Inflammatory macrophage (primary cell): ENCODE measurements around the gene PGM3.

Source experiments
- DNase-seq, 2 donors: peaks; one replicate each; pipeline ENCODE4 v3.0.0-alpha.2; 2020 to 2022

Gene PGM3

GRCh38 chr6:83182114-83182513, 11.0 kb downstream of the PGM3 start:
- no peak for DNase-seq

GRCh38 chr6:83180426-83180950, 12.6 kb downstream of the PGM3 start:
- DNase-seq, result no peak

- no peak for DNase-seq
These were observed 16.8 kb downstream of the PGM3 start for GRCh38 chr6:83176246-83176645.

DNA sequence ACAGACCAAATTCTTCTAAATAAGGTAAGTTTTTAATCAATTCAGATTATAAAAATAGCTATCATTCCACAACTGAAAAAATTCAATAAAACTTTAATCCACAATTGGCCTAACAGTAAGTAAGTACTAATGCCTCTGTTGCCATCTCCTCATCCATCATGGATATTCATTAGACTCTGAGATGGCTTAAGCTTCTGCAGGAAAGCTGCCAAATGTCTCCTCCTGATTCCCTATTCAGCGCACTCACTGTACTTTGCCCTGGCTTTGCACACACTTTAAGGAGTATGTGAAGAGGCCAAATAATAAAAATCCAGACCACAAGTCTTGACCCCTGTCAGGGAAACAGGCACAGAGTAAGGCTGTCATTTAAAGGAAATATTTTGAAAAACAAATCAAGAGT, 23.6 kb downstream of the PGM3 start:
- no peak for DNase-seq

DNA sequence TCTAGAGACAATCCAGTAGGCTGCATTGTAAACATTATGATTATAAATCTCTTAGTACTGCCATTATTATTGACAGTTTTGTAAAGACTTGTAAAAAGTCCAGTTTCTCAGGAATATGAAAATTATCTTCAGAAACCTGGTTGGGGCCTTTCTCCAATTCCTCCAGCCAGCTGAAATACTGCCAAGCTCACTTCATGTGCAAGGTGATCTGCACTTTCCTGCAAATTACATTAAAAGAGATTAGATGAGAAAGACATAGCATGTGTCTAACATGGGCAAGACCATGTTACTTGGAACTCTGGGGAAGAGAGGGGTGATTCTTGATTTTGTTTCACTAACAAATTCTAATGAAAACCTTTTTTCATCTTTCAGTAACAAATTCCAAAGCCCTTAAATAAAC, 24.0 kb downstream of the PGM3 start:
- DNase-seq, result no peak

DNA sequence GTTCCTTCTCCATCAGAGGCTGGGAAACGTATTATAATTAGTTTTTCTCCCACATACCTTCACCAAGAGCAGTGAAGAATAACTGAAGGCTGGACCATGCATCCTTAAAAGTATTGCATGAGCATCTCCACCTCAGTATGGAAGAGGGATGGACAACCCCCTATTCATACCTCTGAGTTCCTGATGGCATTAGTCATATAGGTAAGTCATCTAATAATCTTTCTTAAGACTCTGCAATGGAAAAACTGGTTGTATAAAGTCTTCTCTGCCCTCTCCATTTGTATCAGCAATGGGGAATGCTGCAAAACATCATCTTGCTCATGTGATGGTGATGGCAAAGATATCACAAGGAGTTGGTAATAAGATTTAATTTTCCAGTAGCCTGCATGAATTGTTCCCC, 24.5 kb downstream of the PGM3 start:
- no peak for DNase-seq

DNA sequence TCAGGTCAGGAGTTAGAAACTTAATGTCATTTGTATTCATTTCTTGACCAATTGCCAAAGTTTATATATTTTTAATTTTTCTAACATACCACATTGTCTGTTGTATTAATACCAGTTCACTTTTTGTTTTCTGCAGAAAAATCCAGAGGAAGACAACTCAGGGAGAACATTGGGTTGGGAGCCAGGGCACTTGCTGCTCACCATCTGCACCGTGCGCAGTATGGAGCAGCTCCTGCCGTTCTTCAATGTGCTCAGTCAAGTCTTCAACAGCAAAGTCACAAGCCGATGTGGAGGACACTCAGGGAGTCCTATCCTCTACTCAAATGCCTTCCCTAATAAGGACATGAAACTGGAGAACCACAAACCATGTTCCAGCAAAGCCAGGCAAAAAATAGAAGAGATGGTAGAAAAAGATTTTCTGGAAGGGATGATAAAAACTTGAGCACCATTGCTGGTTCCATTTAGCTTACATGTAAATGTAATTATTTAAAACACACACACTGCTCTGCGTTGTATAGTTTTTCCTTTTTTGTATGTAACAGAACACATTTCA, 25.3 kb downstream of the PGM3 start:
- DNase-seq, result no peak

DNA sequence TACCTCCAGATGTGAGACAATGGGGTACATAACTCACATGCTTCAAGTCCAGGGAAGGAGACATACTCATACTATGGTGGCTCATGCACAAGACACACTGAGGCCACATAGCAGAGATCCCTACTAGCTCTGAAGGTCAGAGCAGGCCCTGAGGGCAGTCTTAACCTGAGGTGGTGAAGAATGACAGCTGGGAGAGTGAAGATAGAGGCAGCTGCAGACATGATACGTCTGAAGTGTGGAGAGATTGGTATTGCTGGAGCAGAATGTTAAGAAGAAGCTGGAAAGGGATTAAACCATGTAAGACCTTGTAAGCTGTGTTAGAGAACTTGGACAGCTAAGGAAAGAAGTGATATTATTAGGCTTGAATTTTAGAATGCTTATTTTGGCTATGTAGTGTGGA, 32.9 kb downstream of the PGM3 start:
- no peak for DNase-seq

GRCh38 chr6:83155794-83156193, 37.3 kb downstream of the PGM3 start:
- DNase-seq, result no peak

DNA sequence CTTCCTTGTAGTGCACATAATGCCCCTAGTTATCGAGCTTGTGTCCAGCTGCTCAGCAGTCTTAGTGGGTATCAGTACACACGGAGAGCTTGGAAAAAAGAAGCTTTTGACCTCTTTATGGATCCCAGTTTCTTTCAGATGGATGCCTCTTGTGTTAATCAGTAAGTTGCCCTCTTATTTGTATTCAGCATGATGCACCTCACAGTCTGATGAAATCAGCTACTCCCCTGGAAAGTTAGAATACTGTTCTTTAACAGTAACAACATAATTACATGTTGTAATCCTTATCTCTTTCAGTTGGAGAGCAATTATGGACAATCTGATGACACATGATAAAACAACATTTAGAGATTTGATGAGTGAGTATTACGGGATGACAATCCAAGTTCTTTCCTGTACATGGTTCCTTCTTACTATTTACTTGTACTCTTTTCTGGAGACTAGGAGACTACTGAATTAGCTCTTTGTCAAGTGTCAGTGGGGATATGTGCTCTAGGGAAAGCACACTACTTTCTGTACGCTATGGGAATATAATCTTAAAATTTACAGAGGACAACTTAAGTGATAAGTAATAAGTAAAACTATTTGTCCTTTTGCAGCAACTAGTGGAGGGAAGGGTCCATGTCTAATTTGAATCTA, 39.1 kb downstream of the PGM3 start:
- DNase-seq, result no peak

DNA sequence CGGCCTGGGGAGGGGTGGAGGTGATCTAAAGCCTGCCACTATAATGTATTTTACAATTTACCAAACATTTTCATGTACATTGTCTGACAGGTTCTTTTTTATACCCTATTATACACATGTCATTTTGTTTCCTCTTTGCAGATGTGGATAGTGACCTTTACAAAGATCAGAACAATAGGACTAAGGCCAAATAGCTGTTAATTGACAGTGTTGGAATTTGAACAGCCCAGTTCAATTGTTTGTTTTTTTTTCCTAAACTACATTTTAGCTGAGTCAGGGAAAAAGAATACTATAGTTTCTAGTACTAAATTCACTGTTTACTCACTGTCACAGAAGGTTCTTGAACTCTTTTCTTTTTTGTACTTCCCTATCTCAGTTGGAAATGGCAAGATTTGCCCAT, 40.2 kb downstream of the PGM3 start:
- no peak for DNase-seq

DNA sequence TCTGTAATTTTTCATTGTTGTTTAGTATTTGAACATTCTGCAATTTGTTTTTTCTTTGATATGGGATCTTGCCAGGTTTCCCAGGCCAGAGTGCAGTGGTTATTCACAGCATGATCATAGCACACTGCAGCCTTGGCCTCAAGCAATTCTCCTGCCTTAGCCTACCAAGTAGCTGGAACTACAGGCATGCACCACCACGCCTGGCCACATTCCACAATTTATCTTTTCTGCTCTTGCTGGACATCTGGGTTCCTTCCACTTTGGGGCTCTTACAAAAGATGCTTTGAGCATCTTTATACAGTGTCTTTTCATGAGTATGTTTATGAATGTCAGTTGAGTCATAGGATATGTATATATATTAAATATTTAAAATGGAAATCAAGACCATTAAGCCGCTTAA, 42.0 kb downstream of the PGM3 start:
- no peak for DNase-seq

DNA sequence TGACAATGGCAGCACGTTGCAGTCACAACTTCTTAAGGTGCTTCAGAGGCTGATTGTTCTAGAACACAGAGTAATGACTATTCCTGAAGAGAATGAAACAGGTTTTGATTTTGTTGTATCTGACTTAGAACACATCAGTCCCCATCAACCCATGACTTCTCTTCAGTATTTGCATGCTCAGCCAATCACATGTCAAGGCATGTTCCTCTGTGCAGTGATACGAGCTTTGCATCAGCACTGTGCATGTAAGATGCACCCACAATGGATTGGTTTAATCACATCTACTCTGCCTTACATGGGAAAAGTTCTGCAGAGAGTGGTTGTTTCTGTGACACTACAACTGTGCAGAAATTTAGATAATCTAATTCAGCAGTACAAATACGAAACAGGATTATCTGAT, 54.3 kb downstream of the PGM3 start:
- DNase-seq, result no peak

DNA sequence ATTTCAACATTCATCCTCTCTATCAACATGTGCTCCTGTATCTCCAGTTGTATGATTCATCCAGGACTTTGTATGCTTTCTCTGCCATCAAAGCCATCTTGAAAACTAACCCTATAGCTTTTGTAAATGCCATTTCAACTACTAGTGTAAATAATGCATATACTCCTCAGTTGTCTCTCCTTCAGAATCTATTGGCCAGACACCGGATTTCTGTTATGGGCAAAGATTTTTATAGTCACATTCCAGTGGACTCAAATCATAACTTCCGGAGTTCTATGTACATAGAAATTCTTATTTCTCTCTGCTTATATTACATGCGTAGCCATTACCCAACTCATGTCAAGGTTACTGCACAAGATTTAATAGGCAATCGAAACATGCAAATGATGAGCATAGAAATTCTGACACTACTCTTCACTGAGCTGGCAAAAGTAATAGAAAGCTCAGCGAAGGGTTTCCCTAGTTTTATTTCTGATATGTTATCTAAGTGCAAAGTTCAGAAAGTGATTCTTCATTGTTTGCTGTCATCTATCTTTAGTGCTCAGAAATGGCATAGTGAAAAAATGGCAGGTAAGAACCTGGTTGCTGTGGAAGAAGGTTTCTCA, 54.8 kb downstream of the PGM3 start:
- DNase-seq, result no peak

DNA sequence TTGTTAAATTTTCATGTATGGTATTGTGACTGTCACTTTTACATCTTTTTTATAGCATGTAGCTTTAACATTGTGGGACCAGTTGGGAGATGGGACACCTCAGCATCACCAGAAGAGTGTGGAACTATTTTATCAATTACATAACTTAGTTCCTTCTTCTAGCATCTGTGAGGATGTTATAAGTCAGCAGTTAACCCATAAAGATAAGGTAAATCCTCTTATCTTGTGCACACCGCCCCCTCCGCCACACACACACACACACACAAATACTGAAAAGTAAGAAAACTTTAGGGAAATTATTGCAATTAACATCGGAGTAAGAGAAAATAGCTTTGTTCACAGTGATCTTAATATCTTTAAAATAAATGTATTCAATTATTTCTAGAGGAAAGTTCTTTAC, 60.9 kb downstream of the PGM3 start:
- DNase-seq, result no peak

- DNase-seq, result no peak
These were observed 65.1 kb downstream of the PGM3 start for GRCh38 chr6:83127976-83128375.

- DNase-seq, result no peak
These were observed 65.8 kb downstream of the PGM3 start for GRCh38 chr6:83127258-83127657.

DNA sequence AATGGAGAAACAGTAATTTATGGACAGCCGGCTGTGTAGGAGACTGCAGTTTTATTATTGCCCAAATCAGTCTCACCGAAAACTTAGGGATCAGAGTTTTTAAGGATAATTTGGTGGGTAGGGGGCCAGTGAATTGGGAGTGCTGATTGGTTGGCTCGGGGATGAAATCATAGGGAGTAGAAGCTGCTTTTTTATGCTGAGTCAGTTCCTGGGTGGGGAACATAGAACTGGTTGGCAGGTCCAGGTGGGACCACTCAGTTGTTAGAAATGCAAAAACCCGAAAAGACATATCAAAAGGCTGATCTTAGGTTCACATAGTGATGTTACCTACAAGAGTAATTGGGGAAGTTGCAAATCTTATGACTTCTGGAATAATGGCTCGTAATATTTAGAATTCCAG, 66.3 kb downstream of the PGM3 start:
- DNase-seq, result no peak

- DNase-seq, result no peak
These were observed 66.8 kb downstream of the PGM3 start for GRCh38 chr6:83126223-83126622.

- DNase-seq, result no peak
These were observed 67.6 kb downstream of the PGM3 start for GRCh38 chr6:83125425-83125824.

DNA sequence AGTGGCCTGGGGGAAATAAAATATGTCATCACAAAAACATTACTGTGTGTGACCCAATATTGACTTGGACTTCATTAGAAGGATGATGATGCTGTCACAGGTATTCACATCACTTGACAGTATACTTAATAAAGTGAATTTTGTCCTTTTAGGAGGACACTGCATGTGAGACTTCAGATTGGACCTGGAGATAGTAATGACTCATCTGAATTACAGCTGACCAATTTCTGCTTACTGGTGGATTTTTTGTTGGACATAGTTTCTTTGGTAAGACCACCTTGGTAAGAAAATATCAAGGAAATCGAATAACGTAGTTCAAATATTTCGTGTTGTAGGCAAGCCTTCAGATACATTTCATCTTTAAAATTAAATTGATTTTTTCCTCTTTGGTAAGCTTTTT, 68.5 kb downstream of the PGM3 start:
- no peak for DNase-seq

DNA sequence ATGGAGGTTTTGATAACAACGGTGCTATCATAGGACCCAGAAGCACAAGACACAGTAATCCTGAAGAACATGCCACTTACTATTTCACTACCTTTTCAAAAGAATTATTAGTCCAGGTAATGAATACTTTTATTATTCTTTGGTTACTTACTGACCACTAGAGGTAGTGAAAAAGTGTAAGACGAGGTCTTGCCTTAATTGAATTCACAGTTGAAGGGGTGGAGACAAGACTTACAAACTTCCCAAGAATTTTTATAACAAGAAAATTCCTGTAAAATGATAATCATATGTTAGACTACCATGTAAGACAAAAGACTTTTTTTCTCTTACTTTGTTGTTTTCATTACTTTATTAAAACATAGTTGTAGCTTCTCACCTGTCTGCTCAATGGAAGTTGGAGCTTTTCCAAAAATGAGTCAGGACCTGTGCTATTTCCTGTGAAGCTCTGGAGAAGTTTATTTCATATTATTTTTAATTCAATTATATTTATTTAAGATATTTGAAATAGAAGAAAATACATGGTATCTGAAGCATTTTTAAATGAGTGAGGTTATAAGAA, 73.2 kb downstream of the PGM3 start:
- no peak for DNase-seq

DNA sequence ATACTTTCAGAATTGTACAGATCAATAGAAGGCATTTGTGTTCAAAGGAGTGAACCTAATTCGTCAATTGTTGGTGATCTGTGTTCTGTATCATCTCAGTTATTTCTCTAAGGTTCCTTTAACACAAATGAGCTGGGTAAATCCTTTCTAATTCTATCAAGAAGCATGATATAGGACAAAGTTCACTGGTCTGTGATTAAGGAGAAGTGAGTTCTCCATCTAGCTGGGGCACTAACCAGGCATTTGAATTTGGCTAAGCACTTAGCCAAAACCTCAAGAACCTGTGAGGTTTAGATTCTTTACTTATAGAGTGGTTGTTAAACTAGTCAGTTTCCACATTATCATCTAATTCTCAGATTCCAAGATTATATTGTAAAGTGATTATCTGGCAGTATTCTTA, 75.3 kb downstream of the PGM3 start:
- DNase-seq, result peak; percentile 24 to 33
